HepG2 (cell line): ENCODE results near the gene OR2V2. TPM values are rescaled to one million over a fixed set of nuclear protein-coding genes. Genes with fewer than 3 reads are reported as not detected.

ENCODE experiments used
- AFF4 ChIP-seq: sonication (generic); formaldehyde crosslinking; IDR thresholded peaks from 2 replicates; pipeline ENCODE4 v1.4.0; 2020; ENCODE audit warnings: missing genetic modification reagents
- BRF2 ChIP-seq: sonication (generic); formaldehyde crosslinking; IDR thresholded peaks from 2 replicates; pipeline ENCODE4 v1.8.1; 2022; ENCODE audit warnings: mild to moderate bottlenecking, missing genetic modification reagents
- MEIS1 ChIP-seq: sonication (generic); formaldehyde crosslinking; IDR thresholded peaks from 2 replicates; pipeline ENCODE4 v1.9.0; 2021; ENCODE audit warnings: mild to moderate bottlenecking, missing genetic modification reagents, moderate library complexity, borderline replicate concordance
- REST ChIP-seq, 2 experiments: IDR thresholded peaks; 2 replicates each; pipeline ENCODE4 v1.6.1; 2011 to 2012; ENCODE audit warnings: low read length in 2 of 2, borderline replicate concordance in 1 of 2, low read depth in 1 of 2, mild to moderate bottlenecking in 1 of 2, moderate library complexity in 1 of 2
- ZBED4 ChIP-seq: sonication (generic); formaldehyde crosslinking; IDR thresholded peaks from 2 replicates; pipeline ENCODE4 v1.4.0; 2020; ENCODE audit warnings: missing genetic modification reagents, borderline replicate concordance
- ZNF740 ChIP-seq: sonication (generic); formaldehyde crosslinking; IDR thresholded peaks from 2 replicates; pipeline ENCODE4 v1.4.0; 2020; ENCODE audit warnings: missing genetic modification reagents
- ZNF841 ChIP-seq: sonication (generic); formaldehyde crosslinking; IDR thresholded peaks from 2 replicates; pipeline ENCODE4 v1.8.1; 2023; ENCODE audit warnings: missing genetic modification reagents, borderline replicate concordance
- polyA plus RNA-seq, 8 experiments: library from polyadenylated mRNA; depleted of rRNA in 3 of 8; stranded (reverse) in 7 of 8; unstranded in 1 of 8; fragments of >200 nt; fragmentation: Illumina TruSeq in 4 of 8; extraction: Trizol in 4 of 8; gene quantifications; 2 replicates each; pipeline versions ENCODE4 v1.2.1 to v1.2.3, GENCODE V29; 2011 to 2016; ENCODE audit warnings: low read depth in 4 of 8, missing spikeins in 1 of 8, mixed read lengths in 1 of 8; ENCODE audit not compliant: insufficient read depth in 1 of 8
- total RNA-seq, 5 experiments: library from RNA; depleted of rRNA; stranded (reverse); fragments of >200 nt; fragmentation: Illumina TruSeq; extraction: Trizol; gene quantifications; 2 replicates each; pipeline ENCODE4 v1.2.3, GENCODE V29; 2016; ENCODE audit warnings: low read depth in 1 of 5

OR2V2 gene
- total and polyA plus RNA-seq, 2 of the 13 experiments (the other 11 are each of a cell fraction or from before 2014, with no cell fraction given), result not detected

- TF ChIP-seq ZBED4 (CRISPR knock-in tag) (no peak), AFF4 (CRISPR knock-in tag) (no peak), ZNF740 (no peak), ZNF841 (no peak), MEIS1 (no peak), REST (IDR thresholded peaks at IDR 0.05; ENCODE audit: borderline replicate concordance in 1 of 2, low read depth in 1 of 2, low read length in 2 of 2) (no peak), BRF2 (CRISPR knock-in tag) (no peak)
Measured at GRCh38 chr5:181138258-181138657, 9.1 kb upstream of the OR2V2 start (continued).
